Measurements from ENCODE around the gene ARHGAP9. TPM values are rescaled to one million over a fixed set of nuclear protein-coding genes. Genes with fewer than 3 reads are reported as not detected.
A peak's percentile ranks its signal among the peaks of the same experiment; 100 is the strongest.

ARHGAP9 gene
- total RNA-seq, 1 donor from 2014 or later, result 54.2 TPM

- Histone ChIP-seq H3K4me3 (peak overlapping the region; percentile 94), H3K27me3 (ENCODE audit: low read depth) (no peaks in the 10 kb centered on the region), H3K9me3 (no peaks in the 10 kb centered on the region), H3K36me3 (peaks cover 44% of the 10 kb centered on the region), H3K27ac (no peak overlapping the region), H3K4me1 (peaks cover 15% of the 10 kb centered on the region)
- TF ChIP-seq CTCF (IDR thresholded peaks at IDR 0.05), result no peak
- intact Hi-C loops (cut with DNase I), result no loop called here
- DNase-seq (no peak), ATAC-seq (no peak)
These were observed 9.5 kb upstream of the ARHGAP9 start for GRCh38 chr12:57489157-57489641.

GRCh38 chr12:57488402-57489156 is 8.9 kb upstream of the ARHGAP9 start:
- peak overlapping the region; percentile 78 for H3K27ac ChIP-seq
- TF ChIP-seq CTCF (IDR thresholded peaks at IDR 0.05), result no peak
- peaks cover 40% of the 10 kb centered on the region for H3K36me3 ChIP-seq
- DNase-seq (no peak), ATAC-seq (no peak)
- H3K4me3 ChIP-seq, result peak overlapping the region; percentile 94
- H3K4me1 ChIP-seq, result peaks cover 15% of the 10 kb centered on the region
- no peaks in the 10 kb centered on the region for H3K27me3 ChIP-seq (ENCODE audit: low read depth)
- no peaks in the 10 kb centered on the region for H3K9me3 ChIP-seq
- intact Hi-C loops (cut with DNase I), result no loop called here

GRCh38 chr12:57487597-57488401 is 8.1 kb upstream of the ARHGAP9 start, which contains the start of gene MARS1:
Gene MARS1, plus strand, starts transcription at chr12:57488068. Its CDS starts 23 bp downstream, at chr12:57488091.
- peak within 1 kb of the TSS; percentile 94 for H3K4me3 ChIP-seq
- DNase-seq (peak; percentile 97), ATAC-seq (peak; percentile 98 to 99)
- intact Hi-C loops (cut with DNase I), result no loop called here
- peaks cover 15% of the 10 kb centered on the region for H3K4me1 ChIP-seq
- H3K36me3 ChIP-seq, result peaks cover 38% of the 10 kb centered on the region
- no peaks in the 10 kb centered on the region for H3K9me3 ChIP-seq
- no peak for TF ChIP-seq CTCF (IDR thresholded peaks at IDR 0.05)
- no peaks in the 10 kb centered on the region for H3K27me3 ChIP-seq (ENCODE audit: low read depth)
- H3K27ac ChIP-seq, result peak within 1 kb of the TSS; percentile 78

GRCh38 chr12:57487055-57487596 is 7.5 kb upstream of the ARHGAP9 start:
- intact Hi-C loops (cut with DNase I), result no loop called here

More at GRCh38 chr12:57487055-57487596, 7.5 kb upstream of the ARHGAP9 start:
- H3K9me3 ChIP-seq, result no peaks in the 10 kb centered on the region
- no peak for ATAC-seq
- H3K27ac ChIP-seq, result peak overlapping the region; percentile 78
- H3K4me1 ChIP-seq, result peaks cover 15% of the 10 kb centered on the region
- peak overlapping the region; percentile 94 for H3K4me3 ChIP-seq
- peaks cover 31% of the 10 kb centered on the region for H3K36me3 ChIP-seq
- H3K27me3 ChIP-seq (ENCODE audit: low read depth), result no peaks in the 10 kb centered on the region
- no peak for TF ChIP-seq CTCF (IDR thresholded peaks at IDR 0.05)
- DNase-seq, result no peak

Measured in lower lobe of right lung (tissue), 2 donors.